Stomach (tissue), 4 donors: Measurements from ENCODE around the gene ANKRD55.

ENCODE experiments used
- CTCF ChIP-seq, 7 experiments: fragments of 450-650 bp in 4 of 7; fragments of 200-600 bp in 3 of 7; sonication (generic) in 3 of 7; IDR thresholded peaks; one replicate each; pipeline ENCODE4 v1.5.1; 2016 to 2019; ENCODE audit warnings: antibody characterized with exemption in 7 of 7, control low read depth in 2 of 7, mild to moderate bottlenecking in 1 of 7
- POLR2A ChIP-seq, 4 donors: fragments of 450-650 bp; IDR thresholded peaks; one replicate each; pipeline ENCODE4 v1.6.1; 2016; ENCODE audit warnings: antibody characterized with exemption in 4 of 4, control low read depth in 2 of 4, mild to moderate bottlenecking in 1 of 4, moderate library complexity in 1 of 4

GRCh38 chr5:56167519-56167918 lies 65.6 kb downstream of the ANKRD55 start:
- no peak for TF ChIP-seq CTCF (IDR thresholded peaks at IDR 0.05)
- TF ChIP-seq POLR2A (IDR thresholded peaks at IDR 0.05), result no peak
